HG02970 (cell line): Measurements from ENCODE around the gene XYLB.
A peak's percentile ranks its signal among the peaks of the same experiment; 100 is the strongest.
"Not testable (repeated sequence)": the region's sequence is repeated elsewhere in the genome, so short reads cannot be mapped to it uniquely, and the experiment has no call there.

Experiments used
- ATAC-seq: cut with Tn5 transposase; IDR thresholded peaks from one replicate; pipeline ENCODE4 v1.9.1; 2021; ENCODE audit warnings: mild to moderate bottlenecking, moderate library complexity, moderate number of reproducible peaks; ENCODE audit not compliant: unreplicated experiment, low FRiP score

The XYLB gene

GRCh38 chr3:38346587-38347410, at the start of gene XYLB:
XYLB (plus strand) TSS chr3:38346785; CDS start chr3:38346869, 84 bp downstream.
- ATAC-seq = peak; percentile 94

- ATAC-seq = not testable (repeated sequence)
These were observed 49.5 kb upstream of the XYLB start for GRCh38 chr3:38297053-38297452.

- no peak for ATAC-seq
These were observed 49.0 kb upstream of the XYLB start for GRCh38 chr3:38297537-38297936.

- no peak for ATAC-seq
These were observed 48.5 kb upstream of the XYLB start for GRCh38 chr3:38297947-38298711.

GRCh38 chr3:38306941-38307340, 39.6 kb upstream of the XYLB start:
- no peak for ATAC-seq

GRCh38 chr3:38307599-38307998, 39.0 kb upstream of the XYLB start:
- no peak for ATAC-seq

- ATAC-seq = no peak
These were observed 38.1 kb upstream of the XYLB start for GRCh38 chr3:38308456-38308855.

GRCh38 chr3:38311476-38311875, 35.1 kb upstream of the XYLB start:
- ATAC-seq = no peak

- ATAC-seq = no peak
These were observed 34.6 kb upstream of the XYLB start for GRCh38 chr3:38311941-38312340.

- no peak for ATAC-seq
These were observed 34.2 kb upstream of the XYLB start for GRCh38 chr3:38312356-38312755.

GRCh38 chr3:38313263-38313662, 33.3 kb upstream of the XYLB start:
- no peak for ATAC-seq

- no peak for ATAC-seq
These were observed 32.9 kb upstream of the XYLB start for GRCh38 chr3:38313695-38314094.

- ATAC-seq = no peak
These were observed 32.3 kb upstream of the XYLB start for GRCh38 chr3:38314112-38314763.

GRCh38 chr3:38314764-38315487, 31.7 kb upstream of the XYLB start:
- no peak for ATAC-seq

- no peak for ATAC-seq
These were observed 30.9 kb upstream of the XYLB start for GRCh38 chr3:38315488-38316230.

GRCh38 chr3:38316356-38317191, 30.0 kb upstream of the XYLB start:
- ATAC-seq = no peak

- ATAC-seq = no peak
These were observed 29.3 kb upstream of the XYLB start for GRCh38 chr3:38317192-38317759.

GRCh38 chr3:38318766-38319671, 27.6 kb upstream of the XYLB start:
- no peak for ATAC-seq
